Erythroblast (primary cell): ENCODE results near the gene TNFRSF18.

Source experiments
- GATA1 ChIP-seq: IDR thresholded peaks from 2 replicates; pipeline ENCODE4 v1.6.1; 2011; ENCODE audit warnings: low read depth, mild to moderate bottlenecking, control low read depth, low read length, moderate library complexity
- POLR2A ChIP-seq: IDR thresholded peaks from 2 replicates; pipeline ENCODE4 v1.6.1; 2011; ENCODE audit warnings: mild to moderate bottlenecking, low read length

DNA sequence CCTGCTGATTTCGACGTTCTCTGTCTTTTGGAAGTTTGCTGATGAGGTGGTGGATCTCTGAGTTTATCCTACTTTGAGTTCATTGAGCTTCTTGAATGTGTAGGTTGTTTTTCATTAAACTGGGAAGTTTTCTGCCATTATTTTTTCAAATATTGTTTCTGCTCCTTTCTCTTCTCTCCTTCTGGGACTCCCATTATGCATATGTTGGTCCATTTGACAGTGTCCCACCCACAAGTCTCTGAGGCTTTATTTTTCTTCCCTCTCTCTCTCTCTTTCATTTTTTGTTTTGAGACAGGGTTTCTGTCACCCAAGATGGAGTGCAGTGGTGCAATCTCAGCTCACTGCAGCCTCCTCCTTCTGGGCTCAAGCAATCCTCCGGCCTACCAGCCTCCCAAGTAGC is 11.7 kb downstream of the TNFRSF18 start:
- TF ChIP-seq POLR2A (no peak), GATA1 (no peak)
